Hematopoietic multipotent progenitor cell treated with erythropoietin and hydrocortisone succinate and interleukin-3 and kit ligand, for 15 days (in vitro differentiated cells): Measurements from ENCODE around the gene LDHD.

Source experiments
- DNase-seq: peaks from one replicate; pipeline ENCODE4 v3.0.0-alpha.2; 2015; ENCODE audit warnings: low spot score

The LDHD gene

GRCh38 chr16:75114179-75114945 is 2.2 kb downstream of the LDHD start:
- DNase-seq, result no peak

- no peak for DNase-seq
These were observed 2.9 kb downstream of the LDHD start for GRCh38 chr16:75113541-75114121.

- DNase-seq, result no peak
These were observed 3.7 kb downstream of the LDHD start for GRCh38 chr16:75112734-75113491.

- no peak for DNase-seq
These were observed 4.4 kb downstream of the LDHD start for GRCh38 chr16:75111961-75112733.

- no peak for DNase-seq
These were observed 5.1 kb downstream of the LDHD start for GRCh38 chr16:75111514-75111940.

GRCh38 chr16:75110637-75111513 is 5.7 kb downstream of the LDHD start:
- DNase-seq, result peak; percentile 93

- DNase-seq, result no peak
These were observed 6.8 kb downstream of the LDHD start for GRCh38 chr16:75109732-75110243.

GRCh38 chr16:75108792-75109731 is 7.5 kb downstream of the LDHD start:
- peak; percentile 89 for DNase-seq

GRCh38 chr16:75107505-75107904 is 9.1 kb downstream of the LDHD start:
- DNase-seq, result no peak

GRCh38 chr16:75106351-75107274 is 10.0 kb downstream of the LDHD start:
- no peak for DNase-seq

GRCh38 chr16:75105306-75106061 is 11.1 kb downstream of the LDHD start:
- DNase-seq, result no peak

GRCh38 chr16:75104836-75105235 is 11.7 kb downstream of the LDHD start:
- no peak for DNase-seq

- no peak for DNase-seq
These were observed 12.6 kb downstream of the LDHD start for GRCh38 chr16:75103994-75104393.

GRCh38 chr16:75102595-75102994 is 14.0 kb downstream of the LDHD start:
- no peak for DNase-seq

GRCh38 chr16:75101635-75102034 is 14.9 kb downstream of the LDHD start:
- no peak for DNase-seq

GRCh38 chr16:75100603-75100990 is 16.0 kb downstream of the LDHD start:
- no peak for DNase-seq

- DNase-seq, result no peak
These were observed 16.6 kb downstream of the LDHD start for GRCh38 chr16:75099738-75100602.
